ENCODE data around the gene ARHGAP45. TPM values are rescaled to one million over a fixed set of nuclear protein-coding genes. Genes with fewer than 3 reads are reported as not detected.

The ARHGAP45 gene
- polyA plus RNA-seq, 2 of the 4 experiments (the other 2 are of a cell fraction) = 1.2 to 1.9 TPM

- TF ChIP-seq HES2 (IDR thresholded peaks at IDR 0.05) (no peak), ZFP36 (IDR thresholded peaks at IDR 0.05; ENCODE audit: borderline replicate concordance, partially characterized antibody) (no peak), KDM5A (IDR thresholded peaks at IDR 0.05) (no peak), RARB (CRISPR knock-in tag; IDR thresholded peaks at IDR 0.05) (0 out of 2 replicates have a peak, but pooled peaks have one; percentile 32), TP53 (CRISPR knock-in tag; IDR thresholded peaks at IDR 0.05) (0 out of 2 replicates have a peak, but pooled peaks have one; percentile 43)
Measured at GRCh38 chr19:1039646-1040475, 27.1 kb upstream of the ARHGAP45 start, which contains the start of gene ABCA7 (continued).

GRCh38 chr19:1040476-1041271, 26.3 kb upstream of the ARHGAP45 start:
- H3K4me3 ChIP-seq = peak overlapping the region; percentile 51
- peak overlapping the region; percentile 96 for H3K4me2 ChIP-seq
- peak; percentile 95 for DNase-seq (ENCODE audit: low read depth in 1 of 2, low spot score in 1 of 2)
- WGBS (ENCODE audit: missing lambda C conversion rate) = 6% methylated on average over 24 of the region's 27 CpGs
- FAIRE-seq = no peak
- ATAC-seq = peak; percentile 65 to 76
- peak overlapping the region; percentile 94 to 96 for H3K27ac ChIP-seq
- no peaks in the 10 kb centered on the region for H3K9me3 ChIP-seq
- POLR2A ChIA-PET = interaction anchor here (1.0 to 2.3 kb wide), 4 partner anchors 12 to 228 kb away, joined by 3 to 7 read pairs (median 6); partner anchors contain the start of gene CNN2
- TF ChIP-seq RNF2 (IDR thresholded peaks at IDR 0.05; ENCODE audit: borderline replicate concordance, low read depth) = no peak
- TF ChIP-seq KDM1A (IDR thresholded peaks at IDR 0.05; ENCODE audit: low read depth) = peak; percentile 92
- peak; percentile 98 for TF ChIP-seq PBX3 (IDR thresholded peaks at IDR 0.05)
- H3K4me1 ChIP-seq = peaks cover 19% of the 10 kb centered on the region
- CTCF ChIA-PET = interaction anchor here (0.5 to 3.0 kb wide), 8 partner anchors 10 to 75 kb away, joined by 3 to 12 read pairs (median 4); partner anchors contain the start of gene CNN2

GRCh38 chr19:1041272-1041834, 25.6 kb upstream of the ARHGAP45 start:
- CTCF ChIA-PET = interaction anchor here (0.5 to 1.8 kb wide), 6 partner anchors 12 to 180 kb away, joined by 3 to 5 read pairs (median 4); partner anchors contain the start of gene CNN2
- DNase-seq (ENCODE audit: low read depth in 1 of 2, low spot score in 1 of 2) (no peak), FAIRE-seq (no peak), ATAC-seq (peak in 1 of 2 experiments; percentile 4; a peak in 2 of 6 replicates)
- Histone ChIP-seq H3K27ac (peak overlapping the region; percentile 94 to 96), H3K9me3 (no peaks in the 10 kb centered on the region), H3K4me3 (peak overlapping the region; percentile 51), H3K4me2 (peak overlapping the region; percentile 96), H3K4me1 (peaks cover 19% of the 10 kb centered on the region)
- TF ChIP-seq SMC3 (IDR thresholded peaks at IDR 0.05) = no peak
- peak; percentile 93 for TF ChIP-seq CHD4 (IDR thresholded peaks at IDR 0.05; ENCODE audit: borderline replicate concordance)
- TF ChIP-seq NFE2L2 (conservative IDR thresholded peaks at IDR 0.05; ENCODE audit: low read length) = no peak
- no peak for TF ChIP-seq RAD21 (conservative IDR thresholded peaks at IDR 0.05 in 1 of 2, IDR thresholded peaks at IDR 0.05 in 1 of 2)
- TF ChIP-seq PHF8 (IDR thresholded peaks at IDR 0.05; ENCODE audit: borderline replicate concordance, low read depth) = no peak
- TF ChIP-seq HOXB13 (CRISPR knock-in tag; IDR thresholded peaks at IDR 0.05; ENCODE audit: low read depth) = no peak
- peak; percentile 66 for TF ChIP-seq HDAC2 (IDR thresholded peaks at IDR 0.05)
- TF ChIP-seq ZFP36 (IDR thresholded peaks at IDR 0.05; ENCODE audit: borderline replicate concordance, partially characterized antibody) = peak; percentile 87
- POLR2A ChIA-PET = interaction anchor here (1.0 to 2.3 kb wide), 2 partner anchors 13 to 227 kb away, joined by 3 to 6 read pairs; no protein-coding TSS in a partner anchor
- WGBS (ENCODE audit: missing lambda C conversion rate) = 10% methylated on average over 6 of the region's 26 CpGs

Measured in A549 (cell line).